Mesodermal cell (in vitro differentiated cells): ENCODE data around the gene ELL.

ENCODE experiments used
- H3K27ac ChIP-seq: 2 replicates; pipeline ENCODE4 v1.7.0; 2013; ENCODE audit warnings: mild to moderate bottlenecking, low read depth, low read length, moderate library complexity; ENCODE audit not compliant: severe bottlenecking
- H3K36me3 ChIP-seq: 2 replicates; pipeline ENCODE4 v1.7.1; 2013; ENCODE audit warnings: mild to moderate bottlenecking, low read length, moderate library complexity; ENCODE audit not compliant: control insufficient read depth, insufficient read depth
- H3K4me1 ChIP-seq: one replicate; pipeline ENCODE4 v1.7.1; 2013; ENCODE audit warnings: mild to moderate bottlenecking, low read length; ENCODE audit not compliant: insufficient read depth, control insufficient read depth, poor library complexity, severe bottlenecking
- H3K4me3 ChIP-seq: 2 replicates; pipeline ENCODE4 v1.7.0; 2013; ENCODE audit warnings: low read length, control low read depth, mild to moderate bottlenecking; ENCODE audit not compliant: insufficient read depth, poor library complexity, severe bottlenecking; ENCODE audit errors: extremely low read depth
- H3K9me3 ChIP-seq: 2 replicates; pipeline ENCODE4 v1.7.1; 2013; ENCODE audit warnings: mild to moderate bottlenecking, low read length, moderate library complexity; ENCODE audit not compliant: control insufficient read depth
- WGBS, 2 experiments: methylation state at CpG; one replicate each; pipeline ENCODE4 v1.1.5; 2013; ENCODE audit warnings: missing lambda C conversion rate in 2 of 2; ENCODE audit not compliant: insufficient coverage in 2 of 2; 5-methylcytosine and 5-hydroxymethylcytosine counted together

The ELL gene

GRCh38 chr19:18424890-18425514, 96.9 kb downstream of the ELL start:
- H3K9me3 ChIP-seq = no peaks in the 10 kb centered on the region
- H3K36me3 ChIP-seq = peaks cover 7% of the 10 kb centered on the region
- H3K4me1 ChIP-seq = peaks cover 36% of the 10 kb centered on the region
- 79 to 82% methylated on average over 9 to 17 of the region's 17 CpGs for WGBS, 2 experiments
- H3K27ac ChIP-seq = no peak overlapping the region
- H3K4me3 ChIP-seq = no peak overlapping the region

- WGBS, 2 experiments = 84% methylated on average over 20 to 22 of the region's 22 CpGs
Observed at GRCh38 chr19:18424122-18424889, 97.6 kb downstream of the ELL start.

DNA sequence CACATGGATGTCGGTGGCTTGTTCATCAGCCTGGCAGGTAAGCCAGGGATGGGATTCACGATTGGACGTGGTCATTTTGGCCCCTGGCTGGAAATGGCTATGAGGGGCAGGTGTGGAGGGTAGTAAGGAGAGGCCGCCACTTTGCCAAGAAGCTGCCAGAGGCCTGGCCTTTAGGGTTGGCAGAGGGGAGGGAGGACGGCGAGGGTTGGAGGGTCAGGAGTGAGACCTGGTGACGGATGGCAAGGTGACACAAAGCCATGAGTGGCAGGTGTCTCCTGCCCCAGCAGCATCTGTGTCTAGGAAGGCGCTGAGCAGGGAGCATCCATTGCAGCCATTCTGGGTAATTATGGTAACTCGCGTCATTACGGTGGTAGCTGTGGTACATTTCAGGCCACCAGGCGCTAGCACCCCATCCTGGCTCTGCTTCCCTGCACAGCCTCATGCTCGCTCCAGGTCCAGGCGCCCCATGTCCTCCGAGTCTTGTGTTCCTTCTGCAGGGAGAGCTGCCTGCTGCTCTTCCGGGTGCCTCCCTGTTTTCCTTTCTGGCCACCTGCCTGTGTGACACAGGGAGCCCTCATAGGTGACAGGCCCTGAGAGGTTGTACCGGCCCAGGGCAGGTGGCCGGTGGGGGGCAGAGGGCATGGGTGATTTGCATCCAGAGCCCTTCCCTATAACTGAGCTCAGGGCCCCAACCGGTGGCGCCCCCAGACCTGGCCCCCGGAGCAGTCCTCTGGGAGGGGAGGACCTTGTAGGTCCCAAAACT, 98.4 kb downstream of the ELL start:
- Histone ChIP-seq H3K4me1 (peaks cover 34% of the 10 kb centered on the region), H3K27ac (no peak overlapping the region)
- 93 to 96% methylated on average over 15 to 17 of the region's 21 CpGs for WGBS, 2 experiments

More at GRCh38 chr19:18424122-18424889, 97.6 kb downstream of the ELL start:
- peaks cover 30% of the 10 kb centered on the region for H3K4me1 ChIP-seq
- no peaks in the 10 kb centered on the region for H3K9me3 ChIP-seq
- H3K36me3 ChIP-seq = peaks cover 7% of the 10 kb centered on the region
- no peak overlapping the region for H3K27ac ChIP-seq
- H3K4me3 ChIP-seq = no peak overlapping the region

DNA sequence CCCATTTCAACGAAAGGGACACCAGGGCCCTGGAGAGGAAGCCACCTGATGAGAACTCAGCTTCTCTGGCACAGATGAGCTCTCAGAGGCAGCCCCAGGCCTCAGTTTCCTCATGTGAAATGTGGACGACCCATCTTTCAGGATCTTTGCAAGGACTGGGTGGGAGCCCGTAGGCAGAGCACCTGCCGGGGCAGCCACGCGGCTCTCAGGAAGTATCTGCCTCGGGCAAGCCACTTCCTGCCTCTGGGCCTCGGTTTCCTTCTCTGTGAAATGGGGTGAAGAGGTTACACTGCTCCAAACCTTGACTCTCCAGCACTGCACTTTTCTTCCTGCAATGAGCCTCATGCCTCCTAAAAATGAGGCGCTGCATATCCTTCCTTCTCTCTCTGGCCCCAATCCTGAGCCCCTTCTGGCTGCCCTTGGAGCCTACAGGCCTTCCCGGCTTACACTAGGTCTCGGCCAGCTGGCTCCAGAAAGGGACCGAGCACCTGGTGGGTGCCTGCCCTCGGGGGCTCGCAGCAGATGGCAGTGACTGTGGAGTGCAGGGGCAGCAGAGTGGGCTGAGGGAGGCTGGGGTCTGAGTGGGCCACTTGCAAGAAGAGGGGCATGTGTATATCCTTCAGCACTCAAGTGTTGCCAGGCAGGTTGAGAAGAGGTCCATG, 99.2 kb downstream of the ELL start:
- WGBS, 2 experiments = 92 to 97% methylated on average over 11 of the region's 14 CpGs
- no peaks in the 10 kb centered on the region for H3K9me3 ChIP-seq
- H3K36me3 ChIP-seq = peaks cover 7% of the 10 kb centered on the region
- no peak overlapping the region for H3K27ac ChIP-seq
- H3K4me1 ChIP-seq = peaks cover 35% of the 10 kb centered on the region
- H3K4me3 ChIP-seq = no peak overlapping the region

More for the DNA sequence above, 98.4 kb downstream of the ELL start:
- Histone ChIP-seq H3K36me3 (peaks cover 7% of the 10 kb centered on the region), H3K4me3 (no peak overlapping the region), H3K9me3 (no peaks in the 10 kb centered on the region)

DNA sequence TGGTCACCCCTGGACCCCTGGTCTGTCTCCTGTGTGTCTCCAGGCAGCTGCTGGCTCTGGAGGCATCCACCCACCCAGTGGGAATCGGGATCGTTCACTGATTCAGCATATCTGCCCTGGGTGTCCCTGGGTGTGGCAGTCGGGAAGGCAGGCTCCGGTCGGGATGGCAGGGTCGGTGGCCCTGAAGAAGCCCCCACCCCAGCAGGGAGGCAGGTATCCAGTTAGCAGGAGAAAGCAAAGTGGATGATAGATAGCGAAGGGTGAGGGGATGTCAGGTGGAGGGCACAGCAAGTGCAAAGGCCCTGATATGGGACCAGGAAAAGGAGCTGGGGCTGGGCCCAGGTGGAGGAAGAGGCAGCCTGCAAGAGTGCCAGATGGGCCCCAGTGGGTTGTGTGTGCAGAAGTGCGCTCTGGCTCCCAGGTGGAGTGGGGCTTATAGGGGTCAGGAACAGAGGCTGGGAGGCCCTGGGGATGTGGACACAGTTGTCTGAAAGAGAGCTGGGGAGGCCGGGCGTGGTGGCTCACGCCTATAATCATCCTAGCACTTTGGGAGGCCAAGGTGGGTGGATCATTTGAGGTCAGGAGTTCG, 100.4 kb downstream of the ELL start:
- H3K9me3 ChIP-seq = no peaks in the 10 kb centered on the region
- 94 to 97% methylated on average over 11 of the region's 12 CpGs for WGBS, 2 experiments
- no peak overlapping the region for H3K4me3 ChIP-seq
- peaks cover 7% of the 10 kb centered on the region for H3K36me3 ChIP-seq
- peaks cover 38% of the 10 kb centered on the region for H3K4me1 ChIP-seq
- no peak overlapping the region for H3K27ac ChIP-seq

DNA sequence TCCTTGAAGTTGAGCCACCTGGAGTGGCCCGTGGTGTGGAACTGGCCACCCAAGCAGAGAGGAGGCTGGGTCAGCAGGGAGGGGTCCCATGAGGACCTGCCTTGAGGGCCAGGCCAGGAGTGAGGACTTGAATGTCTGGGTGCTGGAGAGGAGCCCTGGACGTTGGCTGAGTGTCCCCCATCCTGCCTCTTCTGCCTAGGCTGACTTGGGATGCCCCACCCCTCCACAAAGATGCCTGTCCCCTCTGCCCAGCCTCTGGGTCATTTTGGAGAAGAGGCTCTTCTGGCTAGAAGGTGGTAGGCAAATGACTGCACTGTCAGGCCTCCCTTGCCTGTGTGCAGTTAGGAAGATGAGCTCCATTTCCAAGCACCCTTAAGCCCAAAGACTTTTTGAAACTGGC, 100.9 kb downstream of the ELL start:
- H3K4me1 ChIP-seq = peaks cover 35% of the 10 kb centered on the region
- H3K9me3 ChIP-seq = no peaks in the 10 kb centered on the region
- peak overlapping the region; percentile 66 for H3K4me3 ChIP-seq
- H3K36me3 ChIP-seq = peaks cover 5% of the 10 kb centered on the region
- WGBS, 2 experiments = 76 to 78% methylated on average over 1 to 2 of the region's 2 CpGs
- no peak overlapping the region for H3K27ac ChIP-seq

- no peaks in the 10 kb centered on the region for H3K9me3 ChIP-seq
- peaks cover 33% of the 10 kb centered on the region for H3K4me1 ChIP-seq
- H3K4me3 ChIP-seq = peak overlapping the region; percentile 66
- H3K36me3 ChIP-seq = peaks cover 5% of the 10 kb centered on the region
- 4 to 5% methylated on average over 68 to 81 of the region's 97 CpGs for WGBS, 2 experiments
- no peak overlapping the region for H3K27ac ChIP-seq
Observed at GRCh38 chr19:18419699-18420460, 102.0 kb downstream of the ELL start.

- H3K36me3 ChIP-seq = peaks cover 5% of the 10 kb centered on the region
- peak within 1 kb of the TSS; percentile 62 for H3K27ac ChIP-seq
- peaks cover 33% of the 10 kb centered on the region for H3K4me1 ChIP-seq
- no peaks in the 10 kb centered on the region for H3K9me3 ChIP-seq
- peak within 1 kb of the TSS; percentile 66 for H3K4me3 ChIP-seq
- 0% methylated on average over 55 to 63 of the region's 80 CpGs for WGBS, 2 experiments
Observed at GRCh38 chr19:18419195-18419698, 102.6 kb downstream of the ELL start, which contains the start of gene SSBP4. SSBP4 (plus strand) TSS chr19:18419398; CDS start chr19:18419649, 251 bp downstream.

- peak overlapping the region; percentile 62 for H3K27ac ChIP-seq
- peaks cover 5% of the 10 kb centered on the region for H3K36me3 ChIP-seq
- H3K4me3 ChIP-seq = peak overlapping the region; percentile 66
- H3K4me1 ChIP-seq = peaks cover 32% of the 10 kb centered on the region
- H3K9me3 ChIP-seq = no peaks in the 10 kb centered on the region
- WGBS, 2 experiments = 44 to 54% methylated on average over 22 to 33 of the region's 39 CpGs
Observed at GRCh38 chr19:18418483-18419194, 103.2 kb downstream of the ELL start.
